OCI-LY7 (cell line): ENCODE measurements around the gene CLEC4G. TPM values are rescaled to one million over a fixed set of nuclear protein-coding genes. Genes with fewer than 3 reads are reported as not detected.
A peak's percentile ranks its signal among the peaks of the same experiment; 100 is the strongest.

ENCODE experiments used
- BruUV-seq: library from RNA; stranded (reverse); fragments of 400-500 nt; replicated peaks from 2 replicates; lab custom pipeline; 2021; lab: Mats Ljungman, UMichigan
- CTCF ChIA-PET: fragments of 300-600 bp; sonication (Branson Sonifier 250); formaldehyde crosslinking; loops from one replicate; lab custom pipeline; 2022; ENCODE audit warnings: antibody characterized with exemption; ENCODE audit not compliant: unreplicated experiment; lab: Charles Lee
- POLR2A ChIA-PET: fragments of 300-600 bp; sonication (Branson Sonifier 250); formaldehyde crosslinking; loops from one replicate; lab custom pipeline; 2022; ENCODE audit warnings: antibody characterized with exemption; lab: Charles Lee
- DNase-seq: peaks from one replicate; pipeline ENCODE4 v3.0.0-alpha.2; 2015; ENCODE audit warnings: low spot score
- H2AFZ ChIP-seq: fragments of 200-600 bp; sonication (generic), shearing (Covaris generic); 2 replicates; pipeline ENCODE4 v1.6.1; 2014; ENCODE audit warnings: mild to moderate bottlenecking, antibody characterized with exemption, low read length, moderate library complexity
- H3K27ac ChIP-seq: fragments of 200-600 bp; sonication (generic); 2 replicates; pipeline ENCODE4 v1.5.1; 2014; ENCODE audit warnings: mixed run types, low read depth, mild to moderate bottlenecking, moderate library complexity, low read length, inconsistent platforms; ENCODE audit not compliant: poor library complexity, severe bottlenecking
- H3K36me3 ChIP-seq: fragments of 200-600 bp; sonication (generic); 2 replicates; pipeline ENCODE4 v1.6.1; 2014; ENCODE audit warnings: mild to moderate bottlenecking, antibody characterized with exemption, low read length, moderate library complexity, mixed read lengths; ENCODE audit not compliant: insufficient read depth
- H3K4me1 ChIP-seq: fragments of 200-600 bp; sonication (generic); 2 replicates; pipeline ENCODE4 v1.5.1; 2014; ENCODE audit warnings: mild to moderate bottlenecking, low read length; ENCODE audit not compliant: insufficient read depth, poor library complexity, severe bottlenecking
- H3K4me2 ChIP-seq: fragments of 200-600 bp; sonication (generic); 2 replicates; pipeline ENCODE4 v1.6.1; 2014; ENCODE audit warnings: mild to moderate bottlenecking, low read length
- H3K4me3 ChIP-seq: fragments of 200-600 bp; sonication (generic); 2 replicates; pipeline ENCODE4 v1.5.1; 2014; ENCODE audit warnings: mild to moderate bottlenecking, low read depth, low read length; ENCODE audit not compliant: poor library complexity, severe bottlenecking
- H3K79me2 ChIP-seq: fragments of 200-600 bp; sonication (generic); 2 replicates; pipeline ENCODE4 v1.6.1; 2016; ENCODE audit warnings: low read depth, mild to moderate bottlenecking, low read length, moderate library complexity, mixed read lengths; ENCODE audit not compliant: insufficient read depth
- H3K9me2 ChIP-seq: fragments of 200-600 bp; sonication (generic); 2 replicates; pipeline ENCODE4 v1.6.1; 2016; ENCODE audit warnings: mild to moderate bottlenecking, low read length, mixed read lengths; ENCODE audit not compliant: insufficient read depth
- H3K9me3 ChIP-seq: fragments of 200-600 bp; sonication (generic); 2 replicates; pipeline ENCODE4 v1.6.1; 2014; ENCODE audit warnings: mild to moderate bottlenecking, mixed run types, low read length, mixed read lengths
- H4K20me1 ChIP-seq: fragments of 200-600 bp; sonication (generic); 2 replicates; pipeline ENCODE4 v1.6.1; 2014; ENCODE audit warnings: mild to moderate bottlenecking, antibody characterized with exemption, low read length, moderate library complexity, mixed read lengths; ENCODE audit not compliant: insufficient read depth
- EZH2phosphoT487 ChIP-seq: fragments of 200-600 bp; sonication (generic); IDR thresholded peaks from 2 replicates; pipeline ENCODE4 v1.6.1; 2018; ENCODE audit warnings: low read depth, borderline replicate concordance, mild to moderate bottlenecking, mixed run types, antibody characterized with exemption, low read length, moderate library complexity, mixed read lengths
- intact Hi-C: fragments of 100-400 bp; cut with micrococcal nuclease; formaldehyde crosslinking; loops from one replicate; pipeline ENCODE4 v1.10.0; 2022; ENCODE audit not compliant: unreplicated experiment
- total RNA-seq, 2 experiments: library from RNA; depleted of rRNA in 1 of 2; stranded (reverse); fragments of >200 nt in 1 of 2; shearing (Covaris generic) in 1 of 2; gene quantifications; 2 replicates each; pipeline ENCODE4 v1.2.3, GENCODE V29; 2014 to 2022
- TF ChIP-seq, protein P1 (sequence below): fragments of 200-600 bp; sonication (generic); conservative IDR thresholded peaks from 2 replicates; pipeline ENCODE4 v1.5.1; 2014; ENCODE audit warnings: mild to moderate bottlenecking, antibody characterized with exemption, low read length, moderate library complexity, mixed read lengths

The CLEC4G gene
- total RNA-seq, 2 experiments from 2014 or later: not detected

DNA sequence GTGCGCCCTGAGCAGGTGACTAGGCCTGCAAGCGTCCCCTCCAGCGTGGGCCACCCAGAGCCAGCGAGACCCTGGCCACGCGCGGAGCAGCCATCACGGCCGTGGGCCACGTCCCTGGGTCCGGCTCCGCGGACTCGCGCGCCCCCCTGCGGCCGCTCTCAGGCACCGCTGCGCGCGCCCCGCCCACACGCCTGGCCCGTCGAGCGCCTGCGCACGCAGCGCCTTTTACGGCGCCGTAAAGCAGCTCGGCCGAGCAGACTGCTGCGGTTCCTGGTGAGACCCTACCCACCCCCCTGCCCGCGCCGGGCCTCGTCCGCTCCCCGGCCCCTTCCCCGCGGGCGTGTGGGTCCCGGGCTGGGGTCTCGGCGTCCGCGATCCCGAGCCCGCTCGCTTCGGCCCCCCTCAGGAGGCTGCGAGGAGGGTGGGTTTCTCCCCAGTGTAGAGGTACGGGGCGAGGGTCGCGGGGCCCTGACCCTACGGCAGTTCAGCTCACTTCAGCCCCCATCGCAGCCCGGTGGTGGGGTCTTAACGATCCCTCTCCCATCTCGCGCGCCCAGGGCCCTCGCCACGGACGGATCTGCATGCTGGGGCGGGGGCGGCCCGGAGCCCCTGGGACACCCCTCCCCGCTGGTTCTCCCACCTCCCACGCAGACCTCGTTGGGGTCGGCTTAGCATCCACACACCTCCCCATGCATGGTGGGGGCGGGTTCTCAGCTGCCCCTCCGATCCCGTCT, 51.1 kb downstream of the CLEC4G start, which contains the start of gene TRAPPC5:
TRAPPC5 (plus strand) TSS at position 228 of the 734 bp plus-strand sequence. CDS start 1,421 bp downstream, outside the sequence.
- H3K4me2 ChIP-seq: peak within 1 kb of the TSS; percentile 92
- H3K36me3 ChIP-seq: peaks cover 34% of the 10 kb centered on the region
- H3K4me1 ChIP-seq: peaks cover 45% of the 10 kb centered on the region
- CTCF ChIA-PET: interaction anchor here (0.6 to 1.3 kb wide), 7 partner anchors 17 to 151 kb away, joined by 3 to 8 read pairs (median 4); partner anchors contain the start of genes PET100 and XAB2
- no peaks in the 10 kb centered on the region for H4K20me1 ChIP-seq
- H2AFZ ChIP-seq: peak within 1 kb of the TSS; percentile 53
- no peak for TF ChIP-seq EZH2phosphoT487
- TF ChIP-seq, protein P1, sequence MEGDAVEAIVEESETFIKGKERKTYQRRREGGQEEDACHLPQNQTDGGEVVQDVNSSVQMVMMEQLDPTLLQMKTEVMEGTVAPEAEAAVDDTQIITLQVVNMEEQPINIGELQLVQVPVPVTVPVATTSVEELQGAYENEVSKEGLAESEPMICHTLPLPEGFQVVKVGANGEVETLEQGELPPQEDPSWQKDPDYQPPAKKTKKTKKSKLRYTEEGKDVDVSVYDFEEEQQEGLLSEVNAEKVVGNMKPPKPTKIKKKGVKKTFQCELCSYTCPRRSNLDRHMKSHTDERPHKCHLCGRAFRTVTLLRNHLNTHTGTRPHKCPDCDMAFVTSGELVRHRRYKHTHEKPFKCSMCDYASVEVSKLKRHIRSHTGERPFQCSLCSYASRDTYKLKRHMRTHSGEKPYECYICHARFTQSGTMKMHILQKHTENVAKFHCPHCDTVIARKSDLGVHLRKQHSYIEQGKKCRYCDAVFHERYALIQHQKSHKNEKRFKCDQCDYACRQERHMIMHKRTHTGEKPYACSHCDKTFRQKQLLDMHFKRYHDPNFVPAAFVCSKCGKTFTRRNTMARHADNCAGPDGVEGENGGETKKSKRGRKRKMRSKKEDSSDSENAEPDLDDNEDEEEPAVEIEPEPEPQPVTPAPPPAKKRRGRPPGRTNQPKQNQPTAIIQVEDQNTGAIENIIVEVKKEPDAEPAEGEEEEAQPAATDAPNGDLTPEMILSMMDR: peak; percentile 87
- H3K4me3 ChIP-seq: peak within 1 kb of the TSS; percentile 96
- H3K9me3 ChIP-seq: no peaks in the 10 kb centered on the region
- peaks cover 14% of the 10 kb centered on the region; the same call in 1 of the 2 replicates for H3K79me2 ChIP-seq
- no TSS peak for BruUV-seq
- H3K9me2 ChIP-seq: no peaks in the 10 kb centered on the region
- POLR2A ChIA-PET: interaction anchor here (0.6 to 1.2 kb wide), 3 partner anchors 15 to 43 kb away, joined by 3 to 5 read pairs (median 4); no protein-coding TSS in a partner anchor
- peak within 1 kb of the TSS; percentile 48 for H3K27ac ChIP-seq
- intact Hi-C loops: loop anchor here (1.0 to 2.0 kb wide), 4 partner anchors 22 to 578 kb away; partner anchors contain the start of gene FCER2
- peak; percentile 93 for DNase-seq

DNA sequence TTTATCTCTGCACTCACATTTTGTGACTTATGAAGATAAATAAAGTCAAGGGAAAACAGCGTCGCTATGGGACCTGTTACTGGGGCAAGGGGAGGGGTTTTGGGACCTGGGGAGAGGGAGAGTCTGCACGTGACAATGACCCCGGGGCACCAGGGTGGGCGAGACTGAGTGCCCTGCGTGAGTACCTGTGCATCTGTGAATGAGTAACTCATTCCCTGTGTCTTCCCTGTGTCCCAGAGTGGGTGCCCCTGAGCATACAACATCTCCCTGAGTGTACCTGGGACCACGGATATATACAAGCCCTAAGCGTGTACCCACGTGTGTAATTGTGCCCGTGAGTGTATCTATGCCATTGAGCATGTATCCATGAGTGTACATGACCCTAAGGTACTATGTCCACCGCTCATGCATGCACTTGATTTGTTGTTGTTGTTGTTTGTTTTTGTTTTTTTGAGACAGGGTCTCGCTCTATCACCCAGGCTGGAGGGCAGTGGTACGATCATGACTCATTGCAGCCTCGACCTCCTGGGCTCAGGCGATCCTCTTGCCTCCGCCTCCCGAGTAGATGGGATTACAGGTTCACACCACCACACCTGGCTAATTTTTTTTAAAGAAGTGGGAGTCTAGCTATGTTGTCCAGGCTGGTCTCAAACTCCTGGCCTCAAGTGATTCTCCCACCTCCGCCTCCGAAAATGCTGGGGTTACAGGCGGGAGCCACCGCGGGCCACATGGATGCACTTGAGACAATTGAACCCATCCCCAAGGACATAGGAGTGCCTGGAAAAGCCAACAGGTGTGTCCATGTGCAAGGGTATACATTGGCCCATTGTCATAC, 51.9 kb downstream of the CLEC4G start:
- no peaks in the 10 kb centered on the region for H4K20me1 ChIP-seq
- no peaks in the 10 kb centered on the region for H3K9me3 ChIP-seq
- intact Hi-C loops: loop anchor here (1.0 to 2.0 kb wide), 5 partner anchors 23 to 577 kb away; partner anchors contain the start of gene FCER2
- H3K27ac ChIP-seq: no peak overlapping the region
- H3K4me3 ChIP-seq: peak overlapping the region; percentile 96
- no peaks in the 10 kb centered on the region for H3K9me2 ChIP-seq
- DNase-seq: no peak
- CTCF ChIA-PET: interaction anchor here (0.8 to 1.3 kb wide), 2 partner anchors 19 to 149 kb away, joined by 3 to 4 read pairs; no protein-coding TSS in a partner anchor
- peak overlapping the region; percentile 53 for H2AFZ ChIP-seq
- H3K79me2 ChIP-seq: peaks cover 14% of the 10 kb centered on the region; the same call in 1 of the 2 replicates
- TF ChIP-seq, protein P1: no peak
- no peak for TF ChIP-seq EZH2phosphoT487
- H3K36me3 ChIP-seq: peaks cover 28% of the 10 kb centered on the region
- POLR2A ChIA-PET: interaction anchor here (1.2 kb wide), 1 partner anchor 19 kb away, joined by 4 read pairs; no protein-coding TSS in a partner anchor
- no TSS peak for BruUV-seq
- peaks cover 47% of the 10 kb centered on the region for H3K4me1 ChIP-seq
- peak overlapping the region; percentile 48 for H3K4me2 ChIP-seq
